C4-2B (cell line): ENCODE measurements around the gene GTPBP4.

Experiments used
- ZFX ChIP-seq: fragments of 450-650 bp; IDR thresholded peaks from 2 replicates; pipeline ENCODE4 v1.6.1; 2017
- TF ChIP-seq, protein P1 (sequence below): fragments of 450-650 bp; conservative IDR thresholded peaks from 2 replicates; pipeline ENCODE4 v1.5.1; 2017; ENCODE audit warnings: mild to moderate bottlenecking

DNA sequence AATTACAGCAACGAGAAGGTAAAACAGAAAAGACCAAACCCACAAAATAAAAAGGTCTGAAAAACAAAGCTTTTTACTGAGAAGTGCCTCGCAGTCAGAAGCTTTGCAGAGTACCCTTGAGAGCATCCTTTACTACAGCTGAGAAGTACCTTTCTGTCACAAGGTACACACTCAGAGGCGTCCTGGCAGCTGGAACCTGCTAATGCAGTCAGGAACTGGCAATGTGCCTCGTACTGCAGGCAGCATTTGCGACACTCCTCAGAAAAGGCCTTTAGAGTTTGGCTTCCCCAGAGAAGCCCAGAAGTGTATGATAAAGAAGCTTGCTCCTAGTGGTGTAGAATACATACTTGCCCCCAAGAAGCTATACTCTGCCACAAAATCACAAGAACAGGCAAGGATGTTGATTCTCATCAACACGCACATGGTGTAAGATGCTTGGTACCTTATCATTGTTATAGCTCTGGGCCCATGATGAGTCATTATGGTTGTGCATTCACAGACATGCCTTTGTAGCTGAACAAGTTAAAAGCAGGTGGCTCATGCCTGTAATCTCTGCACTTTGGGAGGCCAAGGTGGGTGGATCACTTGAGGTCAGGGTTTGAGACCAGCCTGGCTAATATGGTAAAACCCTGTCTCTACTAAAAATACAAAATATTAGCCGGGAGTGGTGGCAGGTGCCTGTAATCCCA, 2.0 kb upstream of the GTPBP4 start:
- TF ChIP-seq, protein P1, sequence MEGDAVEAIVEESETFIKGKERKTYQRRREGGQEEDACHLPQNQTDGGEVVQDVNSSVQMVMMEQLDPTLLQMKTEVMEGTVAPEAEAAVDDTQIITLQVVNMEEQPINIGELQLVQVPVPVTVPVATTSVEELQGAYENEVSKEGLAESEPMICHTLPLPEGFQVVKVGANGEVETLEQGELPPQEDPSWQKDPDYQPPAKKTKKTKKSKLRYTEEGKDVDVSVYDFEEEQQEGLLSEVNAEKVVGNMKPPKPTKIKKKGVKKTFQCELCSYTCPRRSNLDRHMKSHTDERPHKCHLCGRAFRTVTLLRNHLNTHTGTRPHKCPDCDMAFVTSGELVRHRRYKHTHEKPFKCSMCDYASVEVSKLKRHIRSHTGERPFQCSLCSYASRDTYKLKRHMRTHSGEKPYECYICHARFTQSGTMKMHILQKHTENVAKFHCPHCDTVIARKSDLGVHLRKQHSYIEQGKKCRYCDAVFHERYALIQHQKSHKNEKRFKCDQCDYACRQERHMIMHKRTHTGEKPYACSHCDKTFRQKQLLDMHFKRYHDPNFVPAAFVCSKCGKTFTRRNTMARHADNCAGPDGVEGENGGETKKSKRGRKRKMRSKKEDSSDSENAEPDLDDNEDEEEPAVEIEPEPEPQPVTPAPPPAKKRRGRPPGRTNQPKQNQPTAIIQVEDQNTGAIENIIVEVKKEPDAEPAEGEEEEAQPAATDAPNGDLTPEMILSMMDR: no peak
- TF ChIP-seq ZFX: no peak
